Left ventricle myocardium superior (tissue), 1 donor: ENCODE data around the gene MED13L. TPM values are rescaled to one million over a fixed set of nuclear protein-coding genes. Genes with fewer than 3 reads are reported as not detected.

Source experiments
- ATAC-seq: fragments of 200-7000 bp; cut with Tn5 transposase; one replicate; pipeline ENCODE4 v1.9.1; 2020; ENCODE audit warnings: mild to moderate bottlenecking, moderate library complexity
- DNase-seq: peaks from one replicate; pipeline ENCODE4 v3.0.0-alpha.2; 2020
- intact Hi-C: fragments of 100-400 bp; cut with micrococcal nuclease; formaldehyde crosslinking; loops from one replicate; pipeline ENCODE4 v1.11.0; 2022
- total RNA-seq: library from RNA; stranded (reverse); fragmentation: NEBNext Ultra II Directional; extraction: Animal tissue kit (Norgen Biotek cat#: 25700); gene quantifications from one replicate; pipeline ENCODE4 v1.2.1, GENCODE V29; 2021
- donor health status: DM: no; HTN: yes; CAD: no; lungs with severe emphysema.

The MED13L gene
- total RNA-seq, 1 donor from 2014 or later = 64.0 TPM

- no peak for ATAC-seq
- intact Hi-C loops = no loop called here
- DNase-seq = no peak
These were observed 189.5 kb downstream of the MED13L start for GRCh38 chr12:116087962-116088361.

GRCh38 chr12:116087399-116087798, 190.1 kb downstream of the MED13L start:
- intact Hi-C loops = no loop called here
- ATAC-seq (no peak), DNase-seq (no peak)

GRCh38 chr12:116080415-116080814, 197.1 kb downstream of the MED13L start:
- DNase-seq = no peak
- intact Hi-C loops = no loop called here
- ATAC-seq = no peak

GRCh38 chr12:116078396-116078795, 199.1 kb downstream of the MED13L start:
- ATAC-seq = no peak
- intact Hi-C loops = no loop called here
- no peak for DNase-seq

GRCh38 chr12:116077431-116077830, 200.1 kb downstream of the MED13L start:
- DNase-seq (no peak), ATAC-seq (no peak)
- intact Hi-C loops = no loop called here

GRCh38 chr12:116076399-116076798, 201.1 kb downstream of the MED13L start:
- ATAC-seq (no peak), DNase-seq (no peak)
- intact Hi-C loops = no loop called here

- ATAC-seq = no peak
These were observed 202.8 kb downstream of the MED13L start for GRCh38 chr12:116074686-116075085.

GRCh38 chr12:116071555-116072230, 205.8 kb downstream of the MED13L start:
- no peak for DNase-seq
- intact Hi-C loops = no loop called here
- no peak for ATAC-seq

More at GRCh38 chr12:116074686-116075085, 202.8 kb downstream of the MED13L start:
- DNase-seq = no peak
- intact Hi-C loops = no loop called here

- intact Hi-C loops = no loop called here
- ATAC-seq (no peak), DNase-seq (no peak)
These were observed 207.0 kb downstream of the MED13L start for GRCh38 chr12:116070444-116070843.

- intact Hi-C loops = no loop called here
- peak; percentile 51 for ATAC-seq
These were observed 207.6 kb downstream of the MED13L start for GRCh38 chr12:116069943-116070342.

GRCh38 chr12:116068853-116069252, 208.6 kb downstream of the MED13L start:
- DNase-seq (no peak), ATAC-seq (peak; percentile 50)
- intact Hi-C loops = no loop called here

More at GRCh38 chr12:116069943-116070342, 207.6 kb downstream of the MED13L start:
- DNase-seq = no peak

GRCh38 chr12:116068371-116068770, 209.1 kb downstream of the MED13L start:
- ATAC-seq = no peak
- intact Hi-C loops = no loop called here
- no peak for DNase-seq

- ATAC-seq (peak; percentile 39), DNase-seq (no peak)
- intact Hi-C loops = no loop called here
These were observed 209.6 kb downstream of the MED13L start for GRCh38 chr12:116067892-116068291.

GRCh38 chr12:116066381-116067230, 210.9 kb downstream of the MED13L start:
- intact Hi-C loops = no loop called here
- DNase-seq = peak; percentile 38
- no peak for ATAC-seq

- intact Hi-C loops = no loop called here
- DNase-seq = no peak
- no peak for ATAC-seq
These were observed 211.9 kb downstream of the MED13L start for GRCh38 chr12:116065606-116066005.

- ATAC-seq (no peak), DNase-seq (no peak)
- intact Hi-C loops = no loop called here
These were observed 213.0 kb downstream of the MED13L start for GRCh38 chr12:116064493-116064892.

GRCh38 chr12:116062698-116063097, 214.8 kb downstream of the MED13L start:
- intact Hi-C loops = no loop called here
- no peak for DNase-seq
- peak; percentile 15 for ATAC-seq

- DNase-seq = no peak
- intact Hi-C loops = no loop called here
- no peak for ATAC-seq
These were observed 216.7 kb downstream of the MED13L start for GRCh38 chr12:116060764-116061163.

- intact Hi-C loops = no loop called here
- ATAC-seq (no peak), DNase-seq (no peak)
These were observed 217.6 kb downstream of the MED13L start for GRCh38 chr12:116059904-116060303.

GRCh38 chr12:116058574-116058973, 218.9 kb downstream of the MED13L start:
- DNase-seq (no peak), ATAC-seq (peak; percentile 35)
- intact Hi-C loops = no loop called here

- intact Hi-C loops = no loop called here
- DNase-seq (no peak), ATAC-seq (no peak)
These were observed 220.1 kb downstream of the MED13L start for GRCh38 chr12:116057356-116057755.
